Loucy (cell line): ENCODE measurements around the gene TAAR1.

Source experiments
- H2AFZ ChIP-seq: fragments of 200-600 bp; sonication (generic); 2 replicates; pipeline ENCODE4 v1.6.0; 2016; ENCODE audit warnings: antibody characterized with exemption, mild to moderate bottlenecking, low read length, moderate library complexity
- H3F3A ChIP-seq: fragments of 200-600 bp; 2 replicates; pipeline ENCODE4 v1.6.0; 2016; ENCODE audit warnings: antibody characterized with exemption, low read depth, mild to moderate bottlenecking
- H3K27me3 ChIP-seq: fragments of 200-600 bp; sonication (generic); 2 replicates; pipeline ENCODE4 v1.6.1; 2014; ENCODE audit warnings: low read length, mild to moderate bottlenecking; ENCODE audit not compliant: insufficient read depth, poor library complexity, severe bottlenecking
- H3K36me3 ChIP-seq: fragments of 200-600 bp; sonication (generic); 2 replicates; pipeline ENCODE4 v1.6.1; 2016; ENCODE audit warnings: low read length; ENCODE audit not compliant: insufficient read depth
- H3K4me1 ChIP-seq: fragments of 200-600 bp; sonication (generic); 2 replicates; pipeline ENCODE4 v1.5.1; 2014; ENCODE audit warnings: low read length, mild to moderate bottlenecking; ENCODE audit not compliant: insufficient read depth, poor library complexity, severe bottlenecking
- H3K4me2 ChIP-seq: fragments of 200-600 bp; sonication (generic); 2 replicates; pipeline ENCODE4 v1.6.0; 2014; ENCODE audit warnings: antibody characterized with exemption, low read length, low read depth, mild to moderate bottlenecking; ENCODE audit not compliant: poor library complexity, severe bottlenecking
- H3K4me3 ChIP-seq: fragments of 200-600 bp; sonication (generic); 2 replicates; pipeline ENCODE4 v1.5.1; 2014; ENCODE audit warnings: low read length, mild to moderate bottlenecking, mixed read lengths; ENCODE audit not compliant: poor library complexity, severe bottlenecking
- H3K79me2 ChIP-seq: fragments of 200-600 bp; sonication (generic); 2 replicates; pipeline ENCODE4 v1.6.1; 2014; ENCODE audit warnings: low read length; ENCODE audit not compliant: insufficient read depth
- H3K9ac ChIP-seq: fragments of 200-600 bp; sonication (generic); 2 replicates; pipeline ENCODE4 v1.6.0; 2014; ENCODE audit warnings: mild to moderate bottlenecking, low read depth, low read length, moderate library complexity; ENCODE audit not compliant: poor library complexity, severe bottlenecking
- H3K9me2 ChIP-seq: fragments of 200-600 bp; sonication (generic); replicated peaks from 2 replicates; pipeline ENCODE4 v1.6.1; 2016; ENCODE audit warnings: low read depth, low read length, mixed read lengths
- H3K9me3 ChIP-seq: fragments of 200-600 bp; sonication (generic); 2 replicates; pipeline ENCODE4 v1.6.1; 2014; ENCODE audit warnings: mild to moderate bottlenecking, antibody characterized with exemption, low read length, low read depth; ENCODE audit not compliant: insufficient read depth
- H4K20me1 ChIP-seq: fragments of 200-600 bp; sonication (generic); 2 replicates; pipeline ENCODE4 v1.6.0; 2014; ENCODE audit warnings: antibody characterized with exemption, low read length, mild to moderate bottlenecking; ENCODE audit not compliant: insufficient read depth, poor library complexity, severe bottlenecking
- CTCF ChIP-seq: fragments of 200-600 bp; sonication (generic); conservative IDR thresholded peaks from 2 replicates; pipeline ENCODE4 v1.5.1; 2014; ENCODE audit warnings: mild to moderate bottlenecking, antibody characterized with exemption, low read length
- EZH2phosphoT487 ChIP-seq: fragments of 200-600 bp; IDR thresholded peaks from 2 replicates; pipeline ENCODE4 v1.6.1; 2018; ENCODE audit warnings: antibody characterized with exemption, mild to moderate bottlenecking, moderate library complexity, borderline replicate concordance

Gene TAAR1

DNA sequence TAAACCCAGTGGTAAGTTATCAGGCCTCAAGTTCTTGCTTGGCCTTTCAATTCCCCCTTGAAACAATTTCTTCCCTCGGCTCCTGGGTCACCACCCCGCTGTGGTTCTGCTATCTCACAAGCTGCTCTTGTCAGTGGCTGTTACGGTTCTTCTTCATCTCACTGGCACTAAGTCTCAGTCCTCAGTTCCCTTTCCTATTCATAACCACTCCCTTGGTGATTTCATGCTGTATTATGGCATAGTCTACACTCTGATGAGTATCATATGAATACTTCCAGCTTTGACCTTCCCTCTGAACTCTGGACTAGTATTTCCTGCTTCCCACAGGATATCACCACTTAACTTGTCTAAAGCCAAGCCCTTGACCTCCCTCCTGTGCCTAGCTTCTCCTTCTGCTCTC lies 7.9 kb downstream of the TAAR1 start:
- no peak overlapping the region for H3K4me2 ChIP-seq
- no peaks in the 10 kb centered on the region; the same call in 1 of the 2 replicates for H3F3A ChIP-seq
- no peaks in the 10 kb centered on the region for H3K36me3 ChIP-seq
- no peaks in the 10 kb centered on the region for H3K27me3 ChIP-seq
- TF ChIP-seq CTCF: no peak
- no peak for TF ChIP-seq EZH2phosphoT487
- H3K9me3 ChIP-seq: no peaks in the 10 kb centered on the region
- no peak overlapping the region for H3K4me3 ChIP-seq
- no peaks in the 10 kb centered on the region for H3K79me2 ChIP-seq
- H3K9me2 ChIP-seq: no peaks in the 10 kb centered on the region
- H2AFZ ChIP-seq: no peak overlapping the region
- no peak overlapping the region for H3K9ac ChIP-seq
- no peaks in the 10 kb centered on the region for H4K20me1 ChIP-seq
- peaks cover 32% of the 10 kb centered on the region for H3K4me1 ChIP-seq

GRCh38 chr6:132650429-132650828 lies 8.6 kb downstream of the TAAR1 start:
- H3K4me2 ChIP-seq: no peak overlapping the region
- TF ChIP-seq CTCF (no peak), EZH2phosphoT487 (no peak)
- no peaks in the 10 kb centered on the region for H4K20me1 ChIP-seq
- peaks cover 38% of the 10 kb centered on the region for H3K4me1 ChIP-seq
- H2AFZ ChIP-seq: no peak overlapping the region
- no peak overlapping the region for H3K4me3 ChIP-seq
- H3K9me2 ChIP-seq: no peaks in the 10 kb centered on the region
- no peaks in the 10 kb centered on the region for H3K79me2 ChIP-seq
- H3K9me3 ChIP-seq: no peaks in the 10 kb centered on the region
- H3K27me3 ChIP-seq: no peaks in the 10 kb centered on the region
- no peak overlapping the region for H3K9ac ChIP-seq
- H3K36me3 ChIP-seq: no peaks in the 10 kb centered on the region
- H3F3A ChIP-seq: no peaks in the 10 kb centered on the region; the same call in 1 of the 2 replicates

DNA sequence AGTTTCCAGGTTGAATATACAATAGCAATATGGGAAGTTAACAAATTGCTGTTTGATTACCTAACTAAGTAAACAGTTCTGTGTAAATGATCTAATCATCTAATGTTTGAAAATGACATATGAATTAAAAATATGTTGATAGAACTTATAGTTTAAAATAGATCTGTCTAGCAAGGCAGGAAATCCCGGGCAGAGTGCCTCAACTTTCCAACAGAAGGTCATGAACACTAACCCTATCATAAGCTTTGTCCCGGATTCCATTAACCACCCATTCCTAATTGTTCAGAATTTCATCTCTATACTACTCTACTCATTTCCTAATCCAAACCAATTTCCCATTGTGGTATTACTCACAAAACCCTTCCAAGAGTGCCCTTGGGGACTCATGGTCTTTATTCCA lies 10.2 kb downstream of the TAAR1 start:
- H3K4me1 ChIP-seq: peaks cover 33% of the 10 kb centered on the region
- no peaks in the 10 kb centered on the region for H3K79me2 ChIP-seq
- H3K4me2 ChIP-seq: peak overlapping the region; percentile 53
- H3K9ac ChIP-seq: no peak overlapping the region
- H4K20me1 ChIP-seq: no peaks in the 10 kb centered on the region
- no peaks in the 10 kb centered on the region for H3K9me2 ChIP-seq
- H3K4me3 ChIP-seq: no peak overlapping the region
- TF ChIP-seq EZH2phosphoT487: no peak
- H3K27me3 ChIP-seq: no peaks in the 10 kb centered on the region
- H3K9me3 ChIP-seq: no peaks in the 10 kb centered on the region
- no peaks in the 10 kb centered on the region for H3K36me3 ChIP-seq
- H3F3A ChIP-seq: no peaks in the 10 kb centered on the region; the same call in 1 of the 2 replicates
- H2AFZ ChIP-seq: no peak overlapping the region

DNA sequence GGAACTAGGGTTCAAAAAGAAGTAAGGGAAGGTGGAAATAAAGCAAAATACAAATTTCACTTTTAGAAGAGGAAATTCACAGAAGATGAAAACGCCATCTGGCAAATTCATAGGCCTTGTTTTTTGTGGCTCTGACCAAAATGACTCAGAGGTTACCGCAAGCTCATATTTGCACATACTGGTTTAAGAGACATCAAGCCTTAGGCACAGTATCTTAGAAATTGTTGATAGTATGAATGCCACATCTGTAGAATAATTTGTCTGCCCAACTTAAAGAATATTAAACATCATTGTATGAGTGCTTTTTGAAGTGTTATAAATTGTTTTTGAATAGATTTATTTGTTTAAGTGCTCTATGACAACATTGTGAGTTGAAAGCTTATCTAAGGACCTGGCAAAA lies 10.6 kb downstream of the TAAR1 start:
- no peaks in the 10 kb centered on the region for H3K36me3 ChIP-seq
- no peaks in the 10 kb centered on the region for H3K27me3 ChIP-seq
- no peaks in the 10 kb centered on the region for H3K79me2 ChIP-seq
- H3F3A ChIP-seq: no peaks in the 10 kb centered on the region; the same call in 1 of the 2 replicates
- no peak for TF ChIP-seq EZH2phosphoT487
- no peak for TF ChIP-seq CTCF
- H2AFZ ChIP-seq: no peak overlapping the region
- H3K4me3 ChIP-seq: no peak overlapping the region
- H4K20me1 ChIP-seq: no peaks in the 10 kb centered on the region
- peaks cover 33% of the 10 kb centered on the region for H3K4me1 ChIP-seq
- H3K4me2 ChIP-seq: peak overlapping the region; percentile 53
- H3K9ac ChIP-seq: no peak overlapping the region
- no peaks in the 10 kb centered on the region for H3K9me2 ChIP-seq
- H3K9me3 ChIP-seq: no peaks in the 10 kb centered on the region
